GM23338 (cell line): ENCODE data around the gene EDN2. TPM values are rescaled to one million over a fixed set of nuclear protein-coding genes. Genes with fewer than 3 reads are reported as not detected.

Source experiments
- ATAC-seq: fragments of 200-7000 bp; cut with Tn5 transposase; 3 replicates; pipeline ENCODE4 v1.9.1; 2020
- DNase-seq: peaks from one replicate; pipeline ENCODE4 v3.0.0-alpha.2; 2015; ENCODE audit warnings: low spot score
- H2AFZ ChIP-seq: fragments of 200-600 bp; sonication (generic); 2 replicates; pipeline ENCODE4 v1.8.0; 2016; ENCODE audit warnings: antibody characterized with exemption, mild to moderate bottlenecking, moderate library complexity
- H3F3A ChIP-seq: fragments of 200-600 bp; sonication (generic); replicated peaks from 2 replicates; pipeline ENCODE4 v1.8.0; 2017; ENCODE audit warnings: antibody characterized with exemption, mixed run types, low read depth
- H3K27ac ChIP-seq: fragments of 200-600 bp; sonication (generic); 2 replicates; pipeline ENCODE4 v1.6.1; 2016; ENCODE audit warnings: low read depth
- H3K27me3 ChIP-seq: fragments of 200-600 bp; sonication (generic); 2 replicates; pipeline ENCODE4 v1.8.0; 2016; ENCODE audit warnings: mild to moderate bottlenecking, mixed run types, moderate library complexity; ENCODE audit not compliant: insufficient read depth
- H3K36me3 ChIP-seq: fragments of 200-600 bp; sonication (generic); 2 replicates; pipeline ENCODE4 v1.8.0; 2016; ENCODE audit warnings: mild to moderate bottlenecking; ENCODE audit not compliant: insufficient read depth
- H3K4me1 ChIP-seq: fragments of 200-600 bp; sonication (generic); 2 replicates; pipeline ENCODE4 v1.8.0; 2016; ENCODE audit warnings: mild to moderate bottlenecking, moderate library complexity; ENCODE audit not compliant: insufficient read depth
- H3K4me2 ChIP-seq: fragments of 200-600 bp; sonication (generic); 2 replicates; pipeline ENCODE4 v1.7.1; 2017; ENCODE audit warnings: mixed run types
- H3K4me3 ChIP-seq: fragments of 200-600 bp; sonication (generic); 2 replicates; pipeline ENCODE4 v1.6.1; 2016; ENCODE audit warnings: mixed run types
- H3K79me2 ChIP-seq: fragments of 200-600 bp; sonication (generic); replicated peaks from 2 replicates; pipeline ENCODE4 v1.8.0; 2017; ENCODE audit warnings: mild to moderate bottlenecking; ENCODE audit not compliant: insufficient read depth
- H3K9me2 ChIP-seq: fragments of 200-600 bp; sonication (generic); 2 replicates; pipeline ENCODE4 v1.8.0; 2017; ENCODE audit not compliant: insufficient read depth
- H4K20me1 ChIP-seq: fragments of 200-600 bp; sonication (generic); replicated peaks from 2 replicates; pipeline ENCODE4 v1.8.0; 2017; ENCODE audit warnings: mild to moderate bottlenecking; ENCODE audit not compliant: insufficient read depth
- H3K27ac Mint-ChIP-seq: 2 replicates; pipeline ENCODE4 v1.8.0; 2020; ENCODE audit warnings: inconsistent platforms, mild to moderate bottlenecking, moderate library complexity, mixed read lengths
- H3K27me3 Mint-ChIP-seq: 3 replicates; pipeline ENCODE4 v1.8.0; 2022; ENCODE audit warnings: low read depth, mild to moderate bottlenecking, moderate library complexity, mixed read lengths, inconsistent platforms; ENCODE audit not compliant: insufficient read depth, poor library complexity
- H3K36me3 Mint-ChIP-seq: 3 replicates; pipeline ENCODE4 v1.8.0; 2021; ENCODE audit warnings: low read depth, mild to moderate bottlenecking, inconsistent platforms, moderate library complexity, mixed read lengths
- H3K4me1 Mint-ChIP-seq: 3 replicates; pipeline ENCODE4 v1.8.0; 2020; ENCODE audit warnings: mild to moderate bottlenecking, inconsistent platforms, mixed read lengths
- H3K4me3 Mint-ChIP-seq: 3 replicates; pipeline ENCODE4 v1.8.0; 2021; ENCODE audit warnings: moderate library complexity, mild to moderate bottlenecking, inconsistent platforms, mixed read lengths
- H3K9me3 Mint-ChIP-seq: 3 replicates; pipeline ENCODE4 v1.8.0; 2020; ENCODE audit warnings: moderate library complexity, mild to moderate bottlenecking, inconsistent platforms, mixed read lengths
- CREB1 ChIP-seq: fragments of 250-450 bp; sonication (Bioruptor Pico); IDR thresholded peaks from 2 replicates; pipeline ENCODE4 v1.5.0; 2020; ENCODE audit warnings: low read depth, mild to moderate bottlenecking, moderate library complexity
- ETS1 ChIP-seq: IDR thresholded peaks from 2 replicates; pipeline ENCODE4 v1.6.1; 2016; ENCODE audit warnings: antibody characterized with exemption
- EZH2 ChIP-seq: fragments of 200-600 bp; sonication (generic); IDR thresholded peaks from one replicate; pipeline ENCODE4 v1.8.0; 2017; ENCODE audit warnings: antibody characterized with exemption, mild to moderate bottlenecking, low read depth; ENCODE audit not compliant: unreplicated experiment
- EZH2phosphoT487 ChIP-seq: fragments of 200-600 bp; sonication (generic); IDR thresholded peaks from one replicate; pipeline ENCODE4 v1.8.1; 2018; ENCODE audit warnings: antibody characterized with exemption; ENCODE audit not compliant: unreplicated experiment
- JUNB ChIP-seq: IDR thresholded peaks from one replicate; pipeline ENCODE4 v1.6.1; 2016; ENCODE audit warnings: antibody characterized with exemption; ENCODE audit not compliant: unreplicated experiment
- NANOG ChIP-seq: IDR thresholded peaks from 2 replicates; pipeline ENCODE4 v1.6.1; 2016; ENCODE audit warnings: antibody characterized with exemption, borderline replicate concordance
- POLR2AphosphoS5 ChIP-seq: IDR thresholded peaks from 2 replicates; pipeline ENCODE4 v1.6.1; 2016; ENCODE audit warnings: antibody characterized with exemption, low read depth
- ZNF114 ChIP-seq: fragments of 250-450 bp; sonication (Bioruptor Pico); IDR thresholded peaks from 2 replicates; pipeline ENCODE4 v1.5.0; 2020; ENCODE audit warnings: mild to moderate bottlenecking, moderate library complexity
- ZNF331 ChIP-seq: fragments of 250-450 bp; sonication (Bioruptor Pico); IDR thresholded peaks from 2 replicates; pipeline ENCODE4 v1.5.0; 2020; ENCODE audit warnings: low read depth, mild to moderate bottlenecking, moderate library complexity
- polyA plus RNA-seq: library from polyadenylated mRNA; unstranded; fragments of >200 nt; fragmentation: Nextera tagmentation; extraction: Ambion mirVana; gene quantifications from 2 replicates; pipeline ENCODE4 v1.2.1, GENCODE V29; 2016
- total RNA-seq: library from RNA; depleted of rRNA; stranded (reverse); fragments of >200 nt; shearing (Covaris generic); gene quantifications from 2 replicates; pipeline ENCODE4 v1.2.3, GENCODE V29; 2014
- TF ChIP-seq, protein P1 (sequence below): fragments of 250-450 bp; sonication (Bioruptor Pico); IDR thresholded peaks from 2 replicates; pipeline ENCODE4 v1.5.0; 2020; ENCODE audit warnings: mild to moderate bottlenecking, moderate library complexity

EDN2 gene
- total and polyA plus RNA-seq, 2 experiments from 2014 or later = not detected

- no peaks in the 10 kb centered on the region for H4K20me1 ChIP-seq
- H3K4me1 Mint-ChIP-seq = peaks cover 10% of the 10 kb centered on the region
- peaks cover 7% of the 10 kb centered on the region for H3K9me2 ChIP-seq
- H3K27me3 Mint-ChIP-seq = peaks cover 10% of the 10 kb centered on the region
- H3K27me3 ChIP-seq = peaks cover 7% of the 10 kb centered on the region
- peak; percentile 5; the same call in 1 of the 3 replicates for ATAC-seq
- H3K4me1 ChIP-seq = peaks cover 8% of the 10 kb centered on the region; the same call in 1 of the 2 replicates
- no peaks in the 10 kb centered on the region for H3K79me2 ChIP-seq
- no peaks in the 10 kb centered on the region for H3F3A ChIP-seq
- H3K27ac ChIP-seq = no peak overlapping the region
- H3K9me3 Mint-ChIP-seq = no peaks in the 10 kb centered on the region
- 0 out of 3 replicates have a peak overlapping the region, but pooled peaks have one; percentile 26 for H3K4me3 Mint-ChIP-seq
- peak overlapping the region; percentile 60 for H3K4me2 ChIP-seq
- no peaks in the 10 kb centered on the region for H3K36me3 ChIP-seq
- no peak for TF ChIP-seq CREB1 (CRISPR knock-in tag)
- H3K27ac Mint-ChIP-seq = no peak overlapping the region
- H2AFZ ChIP-seq = peak overlapping the region; percentile 95
- no peak overlapping the region; the same call in 1 of the 2 replicates for H3K4me3 ChIP-seq
- DNase-seq = no peak
- no peaks in the 10 kb centered on the region; the same call in 2 of the 3 replicates for H3K36me3 Mint-ChIP-seq
Observed at GRCh38 chr1:41515778-41516167, 31.3 kb upstream of the EDN2 start.

DNA sequence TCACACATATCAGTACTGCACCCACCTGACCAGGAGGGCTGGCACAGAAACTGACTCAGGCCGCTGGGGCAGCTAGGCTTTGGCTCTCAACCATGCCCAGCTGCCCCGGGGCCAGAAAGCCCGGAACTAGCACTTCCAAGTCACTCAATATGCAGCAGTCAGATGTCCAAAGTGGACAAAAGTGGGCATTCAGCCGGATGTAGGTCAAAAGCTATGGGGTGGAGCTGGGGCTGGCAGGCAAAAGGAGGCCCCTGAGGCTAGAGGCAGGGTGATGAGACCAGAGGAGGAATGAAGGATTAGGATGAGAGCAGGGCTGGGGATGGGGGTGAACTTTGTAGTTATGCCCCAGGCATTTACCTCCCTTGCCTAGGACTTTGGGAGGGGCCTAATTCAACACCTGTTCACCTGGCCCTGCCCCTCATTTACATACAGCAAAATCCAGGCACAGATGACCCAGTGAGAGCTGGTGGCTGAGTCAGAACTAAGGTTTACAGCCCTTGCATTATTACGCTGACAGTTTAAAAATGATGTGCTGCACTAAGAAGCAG, 30.7 kb upstream of the EDN2 start:
- Histone ChIP-seq H4K20me1 (no peaks in the 10 kb centered on the region), H3K27ac (no peak overlapping the region), H3K4me2 (no peak overlapping the region), H3K4me3 (no peak overlapping the region), H3F3A (no peaks in the 10 kb centered on the region), H2AFZ (peak overlapping the region; percentile 95; the same call in 1 of the 2 replicates), H3K27me3 (peaks cover 7% of the 10 kb centered on the region), H3K4me1 (peaks cover 8% of the 10 kb centered on the region; the same call in 1 of the 2 replicates), H3K36me3 (no peaks in the 10 kb centered on the region), H3K79me2 (no peaks in the 10 kb centered on the region), H3K9me2 (peaks cover 7% of the 10 kb centered on the region)
- peaks cover 10% of the 10 kb centered on the region for H3K4me1 Mint-ChIP-seq
- ATAC-seq (peak; percentile 20), DNase-seq (peak; percentile 38)
- H3K27me3 Mint-ChIP-seq = peaks cover 10% of the 10 kb centered on the region
- H3K4me3 Mint-ChIP-seq = no peak overlapping the region
- no peaks in the 10 kb centered on the region; the same call in 2 of the 3 replicates for H3K36me3 Mint-ChIP-seq
- no peaks in the 10 kb centered on the region for H3K9me3 Mint-ChIP-seq
- no peak for TF ChIP-seq NANOG
- H3K27ac Mint-ChIP-seq = no peak overlapping the region

DNA sequence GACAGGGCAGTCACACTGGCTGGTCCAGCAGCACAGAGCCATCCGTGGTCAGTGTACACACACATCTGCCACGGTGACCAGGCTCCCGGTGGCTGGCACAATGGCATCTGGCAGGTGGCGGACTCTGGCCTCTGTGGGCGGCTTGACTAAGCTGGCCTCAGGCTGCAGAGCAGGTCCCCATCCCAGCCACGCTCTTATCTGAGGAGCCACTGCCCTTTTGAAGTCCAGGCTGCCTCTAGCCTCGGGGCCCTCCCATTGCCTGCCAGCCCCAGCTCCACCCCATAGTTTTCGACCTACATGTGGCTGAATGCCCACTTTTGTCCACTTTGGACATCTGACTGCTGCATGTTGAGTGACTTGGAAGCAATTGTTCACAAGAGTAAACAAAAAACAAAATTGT, 29.9 kb upstream of the EDN2 start:
- no peak overlapping the region for H3K27ac Mint-ChIP-seq
- no peaks in the 10 kb centered on the region for H3F3A ChIP-seq
- peaks cover 2% of the 10 kb centered on the region for H3K9me2 ChIP-seq
- H3K4me2 ChIP-seq = no peak overlapping the region
- no peak for ATAC-seq
- no peak overlapping the region for H2AFZ ChIP-seq
- H3K4me1 ChIP-seq = peaks cover 8% of the 10 kb centered on the region; the same call in 1 of the 2 replicates
- H3K4me1 Mint-ChIP-seq = peaks cover 10% of the 10 kb centered on the region
- H3K36me3 ChIP-seq = no peaks in the 10 kb centered on the region
- no peaks in the 10 kb centered on the region; the same call in 2 of the 3 replicates for H3K9me3 Mint-ChIP-seq
- H3K4me3 ChIP-seq = no peak overlapping the region
- no peak overlapping the region for H3K4me3 Mint-ChIP-seq
- H3K36me3 Mint-ChIP-seq = no peaks in the 10 kb centered on the region; the same call in 2 of the 3 replicates
- no peaks in the 10 kb centered on the region for H4K20me1 ChIP-seq
- H3K27me3 ChIP-seq = peaks cover 7% of the 10 kb centered on the region
- H3K27ac ChIP-seq = no peak overlapping the region
- peaks cover 10% of the 10 kb centered on the region for H3K27me3 Mint-ChIP-seq
- no peak for DNase-seq
- H3K79me2 ChIP-seq = no peaks in the 10 kb centered on the region
- TF ChIP-seq POLR2AphosphoS5 (no peak), ETS1 (no peak), ZNF331 (no peak), CREB1 (CRISPR knock-in tag) (no peak), EZH2 (no peak), ZNF114 (CRISPR knock-in tag) (no peak), EZH2phosphoT487 (no peak), JUNB (no peak)
- TF ChIP-seq, protein P1, sequence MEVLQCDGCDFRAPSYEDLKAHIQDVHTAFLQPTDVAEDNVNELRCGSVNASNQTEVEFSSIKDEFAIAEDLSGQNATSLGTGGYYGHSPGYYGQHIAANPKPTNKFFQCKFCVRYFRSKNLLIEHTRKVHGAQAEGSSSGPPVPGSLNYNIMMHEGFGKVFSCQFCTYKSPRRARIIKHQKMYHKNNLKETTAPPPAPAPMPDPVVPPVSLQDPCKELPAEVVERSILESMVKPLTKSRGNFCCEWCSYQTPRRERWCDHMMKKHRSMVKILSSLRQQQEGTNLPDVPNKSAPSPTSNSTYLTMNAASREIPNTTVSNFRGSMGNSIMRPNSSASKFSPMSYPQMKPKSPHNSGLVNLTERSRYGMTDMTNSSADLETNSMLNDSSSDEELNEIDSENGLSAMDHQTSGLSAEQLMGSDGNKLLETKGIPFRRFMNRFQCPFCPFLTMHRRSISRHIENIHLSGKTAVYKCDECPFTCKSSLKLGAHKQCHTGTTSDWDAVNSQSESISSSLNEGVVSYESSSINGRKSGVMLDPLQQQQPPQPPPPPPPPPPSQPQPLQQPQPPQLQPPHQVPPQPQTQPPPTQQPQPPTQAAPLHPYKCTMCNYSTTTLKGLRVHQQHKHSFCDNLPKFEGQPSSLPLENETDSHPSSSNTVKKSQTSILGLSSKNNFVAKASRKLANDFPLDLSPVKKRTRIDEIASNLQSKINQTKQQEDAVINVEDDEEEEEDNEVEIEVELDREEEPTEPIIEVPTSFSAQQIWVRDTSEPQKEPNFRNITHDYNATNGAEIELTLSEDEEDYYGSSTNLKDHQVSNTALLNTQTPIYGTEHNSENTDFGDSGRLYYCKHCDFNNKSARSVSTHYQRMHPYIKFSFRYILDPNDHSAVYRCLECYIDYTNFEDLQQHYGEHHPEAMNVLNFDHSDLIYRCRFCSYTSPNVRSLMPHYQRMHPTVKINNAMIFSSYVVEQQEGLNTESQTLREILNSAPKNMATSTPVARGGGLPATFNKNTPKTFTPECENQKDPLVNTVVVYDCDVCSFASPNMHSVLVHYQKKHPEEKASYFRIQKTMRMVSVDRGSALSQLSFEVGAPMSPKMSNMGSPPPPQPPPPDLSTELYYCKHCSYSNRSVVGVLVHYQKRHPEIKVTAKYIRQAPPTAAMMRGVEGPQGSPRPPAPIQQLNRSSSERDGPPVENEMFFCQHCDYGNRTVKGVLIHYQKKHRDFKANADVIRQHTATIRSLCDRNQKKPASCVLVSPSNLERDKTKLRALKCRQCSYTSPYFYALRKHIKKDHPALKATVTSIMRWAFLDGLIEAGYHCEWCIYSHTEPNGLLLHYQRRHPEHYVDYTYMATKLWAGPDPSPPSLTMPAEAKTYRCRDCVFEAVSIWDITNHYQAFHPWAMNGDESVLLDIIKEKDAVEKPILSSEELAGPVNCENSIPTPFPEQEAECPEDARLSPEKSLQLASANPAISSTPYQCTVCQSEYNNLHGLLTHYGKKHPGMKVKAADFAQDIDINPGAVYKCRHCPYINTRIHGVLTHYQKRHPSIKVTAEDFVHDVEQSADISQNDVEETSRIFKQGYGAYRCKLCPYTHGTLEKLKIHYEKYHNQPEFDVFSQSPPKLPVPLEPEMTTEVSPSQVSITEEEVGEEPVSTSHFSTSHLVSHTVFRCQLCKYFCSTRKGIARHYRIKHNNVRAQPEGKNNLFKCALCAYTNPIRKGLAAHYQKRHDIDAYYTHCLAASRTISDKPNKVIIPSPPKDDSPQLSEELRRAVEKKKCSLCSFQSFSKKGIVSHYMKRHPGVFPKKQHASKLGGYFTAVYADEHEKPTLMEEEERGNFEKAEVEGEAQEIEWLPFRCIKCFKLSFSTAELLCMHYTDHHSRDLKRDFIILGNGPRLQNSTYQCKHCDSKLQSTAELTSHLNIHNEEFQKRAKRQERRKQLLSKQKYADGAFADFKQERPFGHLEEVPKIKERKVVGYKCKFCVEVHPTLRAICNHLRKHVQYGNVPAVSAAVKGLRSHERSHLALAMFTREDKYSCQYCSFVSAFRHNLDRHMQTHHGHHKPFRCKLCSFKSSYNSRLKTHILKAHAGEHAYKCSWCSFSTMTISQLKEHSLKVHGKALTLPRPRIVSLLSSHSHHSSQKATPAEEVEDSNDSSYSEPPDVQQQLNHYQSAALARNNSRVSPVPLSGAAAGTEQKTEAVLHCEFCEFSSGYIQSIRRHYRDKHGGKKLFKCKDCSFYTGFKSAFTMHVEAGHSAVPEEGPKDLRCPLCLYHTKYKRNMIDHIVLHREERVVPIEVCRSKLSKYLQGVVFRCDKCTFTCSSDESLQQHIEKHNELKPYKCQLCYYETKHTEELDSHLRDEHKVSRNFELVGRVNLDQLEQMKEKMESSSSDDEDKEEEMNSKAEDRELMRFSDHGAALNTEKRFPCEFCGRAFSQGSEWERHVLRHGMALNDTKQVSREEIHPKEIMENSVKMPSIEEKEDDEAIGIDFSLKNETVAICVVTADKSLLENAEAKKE (CRISPR knock-in tag) = no peak
